Transverse colon (tissue), 4 donors: Measurements from ENCODE around the gene AURKA.

Source experiments
- EP300 ChIP-seq: sonication (generic); formaldehyde crosslinking; IDR thresholded peaks from one replicate; pipeline ENCODE4 v1.6.1; 2017; ENCODE audit warnings: antibody characterized with exemption, low read depth
- POLR2A ChIP-seq: fragments of 450-650 bp; IDR thresholded peaks from one replicate; pipeline ENCODE4 v1.6.1; 2016; ENCODE audit warnings: antibody characterized with exemption, mild to moderate bottlenecking, moderate library complexity
- POLR2AphosphoS5 ChIP-seq, 3 donors: sonication (generic); formaldehyde crosslinking; IDR thresholded peaks; one replicate each; pipeline ENCODE4 v1.6.1; 2016; ENCODE audit warnings: antibody characterized with exemption in 3 of 3
- TF ChIP-seq, protein P1 (sequence below), 5 experiments: fragments of 200-600 bp in 3 of 5; fragments of 450-650 bp in 2 of 5; sonication (generic) in 3 of 5; IDR thresholded peaks; 1 replicate in 2 of 5; 2 replicates in 3 of 5; pipeline ENCODE4 v1.5.1; 2016 to 2017; ENCODE audit warnings: antibody characterized with exemption in 5 of 5, inconsistent platforms in 3 of 5, mild to moderate bottlenecking in 2 of 5, moderate library complexity in 1 of 5

DNA sequence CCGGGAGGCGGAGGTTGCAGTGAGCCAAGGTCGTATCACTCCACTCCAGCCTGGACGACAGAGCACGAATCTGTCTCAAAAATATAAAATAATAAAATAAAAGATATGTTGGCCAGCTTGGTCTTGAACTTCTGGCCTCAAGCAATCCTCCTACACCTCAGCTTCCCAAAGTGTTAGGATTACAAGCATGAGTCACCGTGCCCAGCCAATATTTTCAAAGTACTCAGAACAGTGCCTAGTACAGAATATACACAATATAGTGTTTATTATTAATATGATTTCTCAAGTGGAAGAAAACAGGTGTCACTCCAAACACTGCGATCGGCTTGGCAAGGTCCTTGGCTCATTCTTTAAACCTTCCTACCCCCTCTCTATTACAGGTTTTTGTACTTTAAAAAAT lies 30.1 kb downstream of the AURKA start:
- no peak for TF ChIP-seq EP300
- no peak for TF ChIP-seq POLR2A
- TF ChIP-seq, protein P1, sequence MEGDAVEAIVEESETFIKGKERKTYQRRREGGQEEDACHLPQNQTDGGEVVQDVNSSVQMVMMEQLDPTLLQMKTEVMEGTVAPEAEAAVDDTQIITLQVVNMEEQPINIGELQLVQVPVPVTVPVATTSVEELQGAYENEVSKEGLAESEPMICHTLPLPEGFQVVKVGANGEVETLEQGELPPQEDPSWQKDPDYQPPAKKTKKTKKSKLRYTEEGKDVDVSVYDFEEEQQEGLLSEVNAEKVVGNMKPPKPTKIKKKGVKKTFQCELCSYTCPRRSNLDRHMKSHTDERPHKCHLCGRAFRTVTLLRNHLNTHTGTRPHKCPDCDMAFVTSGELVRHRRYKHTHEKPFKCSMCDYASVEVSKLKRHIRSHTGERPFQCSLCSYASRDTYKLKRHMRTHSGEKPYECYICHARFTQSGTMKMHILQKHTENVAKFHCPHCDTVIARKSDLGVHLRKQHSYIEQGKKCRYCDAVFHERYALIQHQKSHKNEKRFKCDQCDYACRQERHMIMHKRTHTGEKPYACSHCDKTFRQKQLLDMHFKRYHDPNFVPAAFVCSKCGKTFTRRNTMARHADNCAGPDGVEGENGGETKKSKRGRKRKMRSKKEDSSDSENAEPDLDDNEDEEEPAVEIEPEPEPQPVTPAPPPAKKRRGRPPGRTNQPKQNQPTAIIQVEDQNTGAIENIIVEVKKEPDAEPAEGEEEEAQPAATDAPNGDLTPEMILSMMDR (IDR thresholded peaks at IDR 0.05): no peak
- no peak for TF ChIP-seq POLR2AphosphoS5 (IDR thresholded peaks at IDR 0.05)
